Measurements from ENCODE around the gene KCNMA1. TPM values are rescaled to one million over a fixed set of nuclear protein-coding genes. Genes with fewer than 3 reads are reported as not detected.
A peak's percentile ranks its signal among the peaks of the same experiment; 100 is the strongest.

KCNMA1 gene
- polyA plus RNA-seq (2013, experiment 1 of 2) = 21.9 TPM
- polyA plus RNA-seq (2013, experiment 2 of 2) = 21.7 TPM

GRCh38 chr10:77637532-77638320, at the start of gene KCNMA1:
TSS of gene KCNMA1 (minus strand) at chr10:77637808.
- Histone ChIP-seq H4K8ac (ENCODE audit: low read length) (peak within 1 kb of the TSS; percentile 55), H3K9ac (ENCODE audit: low read length) (peak within 1 kb of the TSS; percentile 75), H3K4ac (ENCODE audit: low read depth in 1 of 2, low read length in 2 of 2) (peak within 1 kb of the TSS; percentile 65 to 71), H4K91ac (ENCODE audit: low read length) (peak within 1 kb of the TSS; percentile 87), H3K9me3 (ENCODE audit: control insufficient read depth, low read length) (no peaks in the 10 kb centered on the region), H3K14ac (ENCODE audit: low read length in 2 of 2) (peak within 1 kb of the TSS in 1 of 2 experiments; percentile 73), H2BK5ac (ENCODE audit: low read depth, low read length, poor library complexity, severe bottlenecking) (no peak within 1 kb of the TSS), H3K27ac (ENCODE audit: low read length, poor library complexity, severe bottlenecking) (no peak within 1 kb of the TSS), H3K4me2 (ENCODE audit: low read length, poor library complexity, severe bottlenecking) (peak within 1 kb of the TSS; percentile 96), H3K4me1 (ENCODE audit: control insufficient read depth, insufficient read depth, low read depth, low read length) (peaks cover 14% of the 10 kb centered on the region), H3K18ac (ENCODE audit: low read depth in 1 of 2, low read length in 2 of 2) (peak within 1 kb of the TSS; percentile 65 to 88), H2BK12ac (ENCODE audit: low read length in 2 of 2) (peak within 1 kb of the TSS in 1 of 2 experiments; percentile 81), H3K79me1 (replicated peaks; ENCODE audit: low read length, poor library complexity, severe bottlenecking) (peaks cover 15% of the 10 kb centered on the region), H3K27me3 (ENCODE audit: control insufficient read depth in 1 of 2, insufficient read depth in 1 of 2, low read length in 2 of 2) (peaks cover 0 to 7% of the 10 kb centered on the region in 2 experiments), H3K4me3 (ENCODE audit: insufficient read depth in 1 of 2, low read depth in 1 of 2, low read length in 2 of 2) (peak within 1 kb of the TSS; percentile 73 to 89), H3K36me3 (ENCODE audit: control insufficient read depth in 1 of 2, insufficient read depth in 2 of 2, low read depth in 1 of 2, low read length in 2 of 2) (no peaks in the 10 kb centered on the region), H2BK120ac (ENCODE audit: low read depth, low read length) (peak within 1 kb of the TSS; percentile 22), H2BK15ac (ENCODE audit: low read depth, poor library complexity, severe bottlenecking) (peak within 1 kb of the TSS; percentile 78), H3K23ac (ENCODE audit: low read length in 2 of 2) (peak within 1 kb of the TSS in 1 of 2 experiments; percentile 77), H2AK5ac (ENCODE audit: low read length, severe bottlenecking) (no peak within 1 kb of the TSS), H2AFZ (ENCODE audit: low read depth, low read length) (peak within 1 kb of the TSS; percentile 75)
- no peak for DNase-seq
- WGBS = under 1% methylated on average over 25 of the region's 121 CpGs

- H4K8ac ChIP-seq (ENCODE audit: low read length) = no peak overlapping the region
- H2BK15ac ChIP-seq (ENCODE audit: low read depth, poor library complexity, severe bottlenecking) = no peak overlapping the region
- no peak overlapping the region for H3K14ac ChIP-seq (ENCODE audit: low read length in 2 of 2)
- no peak overlapping the region for H3K4me3 ChIP-seq (ENCODE audit: insufficient read depth in 1 of 2, low read depth in 1 of 2, low read length in 2 of 2)
- no peak overlapping the region for H4K91ac ChIP-seq (ENCODE audit: low read length)
- H3K36me3 ChIP-seq (ENCODE audit: control insufficient read depth in 1 of 2, insufficient read depth in 2 of 2, low read depth in 1 of 2, low read length in 2 of 2) = no peaks in the 10 kb centered on the region
- no peaks in the 10 kb centered on the region for H3K9me3 ChIP-seq (ENCODE audit: control insufficient read depth, low read length)
- no peak overlapping the region for H2AFZ ChIP-seq (ENCODE audit: low read depth, low read length)
- no peak overlapping the region for H2BK12ac ChIP-seq (ENCODE audit: low read length in 2 of 2)
- H3K4ac ChIP-seq (ENCODE audit: low read depth in 1 of 2, low read length in 2 of 2) = no peak overlapping the region
- H3K27ac ChIP-seq (ENCODE audit: low read length, poor library complexity, severe bottlenecking) = no peak overlapping the region
- no peak overlapping the region for H3K9ac ChIP-seq (ENCODE audit: low read length)
- H3K18ac ChIP-seq (ENCODE audit: low read depth in 1 of 2, low read length in 2 of 2) = no peak overlapping the region
- peaks cover 2% of the 10 kb centered on the region for H3K4me1 ChIP-seq (ENCODE audit: control insufficient read depth, insufficient read depth, low read depth, low read length)
- DNase-seq = no peak
- H2AK5ac ChIP-seq (ENCODE audit: low read length, severe bottlenecking) = no peak overlapping the region
- WGBS = 81% methylated on average over 11 of the region's 11 CpGs
- H2BK5ac ChIP-seq (ENCODE audit: low read depth, low read length, poor library complexity, severe bottlenecking) = no peak overlapping the region
- no peak overlapping the region for H3K4me2 ChIP-seq (ENCODE audit: low read length, poor library complexity, severe bottlenecking)
- H2BK120ac ChIP-seq (ENCODE audit: low read depth, low read length) = no peak overlapping the region
- peaks cover 6 to 76% of the 10 kb centered on the region in 2 experiments for H3K27me3 ChIP-seq (ENCODE audit: control insufficient read depth in 1 of 2, insufficient read depth in 1 of 2, low read length in 2 of 2)
- no peak overlapping the region for H3K23ac ChIP-seq (ENCODE audit: low read length in 2 of 2)
- H3K79me1 ChIP-seq (replicated peaks; ENCODE audit: low read length, poor library complexity, severe bottlenecking) = no peaks in the 10 kb centered on the region
Measured at GRCh38 chr10:77686650-77687417, 49.2 kb upstream of the KCNMA1 start.

- Histone ChIP-seq H3K9me3 (ENCODE audit: control insufficient read depth, low read length) (no peaks in the 10 kb centered on the region), H3K9ac (ENCODE audit: low read length) (no peak overlapping the region), H4K8ac (ENCODE audit: low read length) (no peak overlapping the region), H3K27ac (ENCODE audit: low read length, poor library complexity, severe bottlenecking) (no peak overlapping the region), H2BK12ac (ENCODE audit: low read length in 2 of 2) (no peak overlapping the region), H2AK5ac (ENCODE audit: low read length, severe bottlenecking) (no peak overlapping the region), H2BK120ac (ENCODE audit: low read depth, low read length) (no peak overlapping the region), H3K18ac (ENCODE audit: low read depth in 1 of 2, low read length in 2 of 2) (no peak overlapping the region), H2BK15ac (ENCODE audit: low read depth, poor library complexity, severe bottlenecking) (no peak overlapping the region), H3K27me3 (ENCODE audit: control insufficient read depth in 1 of 2, insufficient read depth in 1 of 2, low read length in 2 of 2) (peaks cover 6 to 72% of the 10 kb centered on the region in 2 experiments), H3K4me1 (ENCODE audit: control insufficient read depth, insufficient read depth, low read depth, low read length) (peaks cover 3% of the 10 kb centered on the region), H3K4ac (ENCODE audit: low read depth in 1 of 2, low read length in 2 of 2) (no peak overlapping the region), H3K23ac (ENCODE audit: low read length in 2 of 2) (no peak overlapping the region), H3K4me2 (ENCODE audit: low read length, poor library complexity, severe bottlenecking) (no peak overlapping the region), H2AFZ (ENCODE audit: low read depth, low read length) (no peak overlapping the region), H3K14ac (ENCODE audit: low read length in 2 of 2) (no peak overlapping the region), H3K79me1 (replicated peaks; ENCODE audit: low read length, poor library complexity, severe bottlenecking) (no peaks in the 10 kb centered on the region), H3K4me3 (ENCODE audit: insufficient read depth in 1 of 2, low read depth in 1 of 2, low read length in 2 of 2) (no peak overlapping the region), H2BK5ac (ENCODE audit: low read depth, low read length, poor library complexity, severe bottlenecking) (no peak overlapping the region), H4K91ac (ENCODE audit: low read length) (no peak overlapping the region), H3K36me3 (ENCODE audit: control insufficient read depth in 1 of 2, insufficient read depth in 2 of 2, low read depth in 1 of 2, low read length in 2 of 2) (no peaks in the 10 kb centered on the region)
- WGBS = 89% methylated on average over 3 of the region's 3 CpGs
- DNase-seq = no peak
Measured at GRCh38 chr10:77686096-77686495, 48.5 kb upstream of the KCNMA1 start.

- Histone ChIP-seq H3K4ac (ENCODE audit: low read depth in 1 of 2, low read length in 2 of 2) (no peak overlapping the region), H2BK5ac (ENCODE audit: low read depth, low read length, poor library complexity, severe bottlenecking) (no peak overlapping the region), H3K36me3 (ENCODE audit: control insufficient read depth in 1 of 2, insufficient read depth in 2 of 2, low read depth in 1 of 2, low read length in 2 of 2) (no peaks in the 10 kb centered on the region), H3K4me3 (ENCODE audit: insufficient read depth in 1 of 2, low read depth in 1 of 2, low read length in 2 of 2) (no peak overlapping the region), H2BK120ac (ENCODE audit: low read depth, low read length) (no peak overlapping the region), H3K27me3 (ENCODE audit: control insufficient read depth in 1 of 2, insufficient read depth in 1 of 2, low read length in 2 of 2) (peaks cover 6 to 65% of the 10 kb centered on the region in 2 experiments), H3K27ac (ENCODE audit: low read length, poor library complexity, severe bottlenecking) (no peak overlapping the region), H3K9me3 (ENCODE audit: control insufficient read depth, low read length) (no peaks in the 10 kb centered on the region), H3K14ac (ENCODE audit: low read length in 2 of 2) (no peak overlapping the region), H2BK15ac (ENCODE audit: low read depth, poor library complexity, severe bottlenecking) (no peak overlapping the region), H4K91ac (ENCODE audit: low read length) (no peak overlapping the region), H2AK5ac (ENCODE audit: low read length, severe bottlenecking) (no peak overlapping the region), H2AFZ (ENCODE audit: low read depth, low read length) (no peak overlapping the region), H3K4me2 (ENCODE audit: low read length, poor library complexity, severe bottlenecking) (no peak overlapping the region), H2BK12ac (ENCODE audit: low read length in 2 of 2) (no peak overlapping the region), H3K18ac (ENCODE audit: low read depth in 1 of 2, low read length in 2 of 2) (no peak overlapping the region), H3K4me1 (ENCODE audit: control insufficient read depth, insufficient read depth, low read depth, low read length) (peaks cover 3% of the 10 kb centered on the region), H3K79me1 (replicated peaks; ENCODE audit: low read length, poor library complexity, severe bottlenecking) (no peaks in the 10 kb centered on the region), H3K23ac (ENCODE audit: low read length in 2 of 2) (no peak overlapping the region), H4K8ac (ENCODE audit: low read length) (no peak overlapping the region), H3K9ac (ENCODE audit: low read length) (no peak overlapping the region)
- WGBS = 50% methylated on average over 3 of the region's 4 CpGs
- no peak for DNase-seq
Measured at GRCh38 chr10:77685432-77685831, 47.8 kb upstream of the KCNMA1 start.

Data from mesenchymal stem cell (in vitro differentiated cells and primary cell).